GM19324 (cell line): ENCODE data around the gene EIF4A2.
"Not testable (repeated sequence)": the region's sequence is repeated elsewhere in the genome, so short reads cannot be mapped to it uniquely, and the experiment has no call there.

Source experiments
- ATAC-seq: cut with Tn5 transposase; IDR thresholded peaks from one replicate; pipeline ENCODE4 v1.9.1; 2021; ENCODE audit warnings: mild to moderate bottlenecking, moderate library complexity; ENCODE audit not compliant: unreplicated experiment, low FRiP score

Gene EIF4A2

GRCh38 chr3:186784820-186785494, 1.6 kb downstream of the EIF4A2 start:
- ATAC-seq: no peak

- no peak for ATAC-seq
Observed at GRCh38 chr3:186785495-186786018, 2.2 kb downstream of the EIF4A2 start.

- ATAC-seq: no peak
Observed at GRCh38 chr3:186786922-186787321, 3.5 kb downstream of the EIF4A2 start.

- ATAC-seq: no peak
Observed at GRCh38 chr3:186787642-186788481, 4.5 kb downstream of the EIF4A2 start.

- ATAC-seq: no peak
Observed at GRCh38 chr3:186788482-186789370, 5.3 kb downstream of the EIF4A2 start.

GRCh38 chr3:186789554-186790260, 6.3 kb downstream of the EIF4A2 start:
- no peak for ATAC-seq

- ATAC-seq: no peak
Observed at GRCh38 chr3:186790261-186790981, 7.0 kb downstream of the EIF4A2 start.

- no peak for ATAC-seq
Observed at GRCh38 chr3:186798239-186798874, 15.0 kb downstream of the EIF4A2 start.

GRCh38 chr3:186800285-186800684, 16.9 kb downstream of the EIF4A2 start:
- ATAC-seq: no peak

- no peak for ATAC-seq
Observed at GRCh38 chr3:186802701-186803100, 19.3 kb downstream of the EIF4A2 start.

- not testable (repeated sequence) for ATAC-seq
Observed at GRCh38 chr3:186803447-186803846, 20.1 kb downstream of the EIF4A2 start.

- ATAC-seq: peak; percentile 91
Observed at GRCh38 chr3:186806089-186807055, 23.0 kb downstream of the EIF4A2 start, which contains the start of gene RFC4. TSS of gene RFC4 (minus strand) at chr3:186806482. CDS start at chr3:186804713, 1,769 bp downstream.

GRCh38 chr3:186807231-186807630, 23.9 kb downstream of the EIF4A2 start:
- ATAC-seq: no peak

GRCh38 chr3:186810336-186810996, 27.1 kb downstream of the EIF4A2 start:
- ATAC-seq: no peak

- ATAC-seq: not testable (repeated sequence)
Observed at GRCh38 chr3:186811313-186811712, 27.9 kb downstream of the EIF4A2 start.

- ATAC-seq: no peak
Observed at GRCh38 chr3:186814100-186814499, 30.7 kb downstream of the EIF4A2 start.

- ATAC-seq: no peak
Observed at GRCh38 chr3:186815435-186815834, 32.1 kb downstream of the EIF4A2 start.
